Lower lobe of right lung (tissue), 2 donors: ENCODE results near the gene MMP14. TPM values are rescaled to one million over a fixed set of nuclear protein-coding genes. Genes with fewer than 3 reads are reported as not detected.

Experiments
- ATAC-seq, 2 donors: fragments of 200-7000 bp; cut with Tn5 transposase; one replicate each; pipeline ENCODE4 v1.9.1; 2020 to 2022; ENCODE audit warnings: mild to moderate bottlenecking in 2 of 2, moderate library complexity in 2 of 2
- DNase-seq: peaks from one replicate; pipeline ENCODE4 v3.0.0-alpha.2; 2020
- H3K27ac ChIP-seq: fragments of 200-600 bp; one replicate; pipeline ENCODE4 v1.8.0; 2022
- H3K27me3 ChIP-seq: fragments of 200-600 bp; one replicate; pipeline ENCODE4 v1.8.0; 2022; ENCODE audit warnings: low read depth
- H3K36me3 ChIP-seq: fragments of 200-600 bp; one replicate; pipeline ENCODE4 v1.8.0; 2022; ENCODE audit warnings: mild to moderate bottlenecking
- H3K4me1 ChIP-seq: fragments of 200-600 bp; one replicate; pipeline ENCODE4 v1.8.0; 2022
- H3K4me3 ChIP-seq: fragments of 200-600 bp; one replicate; pipeline ENCODE4 v1.8.0; 2022; ENCODE audit warnings: mild to moderate bottlenecking
- H3K9me3 ChIP-seq: fragments of 200-600 bp; one replicate; pipeline ENCODE4 v1.8.0; 2022
- intact Hi-C: fragments of 100-400 bp; cut with DNase I; formaldehyde crosslinking; loops from one replicate; pipeline ENCODE4 v1.11.0; 2022
- total RNA-seq: library from RNA; stranded (reverse); fragmentation: NEBNext Ultra II Directional; extraction: Animal tissue kit (Norgen Biotek cat#: 25700); gene quantifications from one replicate; pipeline ENCODE4 v1.2.1, GENCODE V29; 2021
- TF ChIP-seq, protein P1 (sequence below): fragments of 200-600 bp; IDR thresholded peaks from one replicate; pipeline ENCODE4 v1.8.0; 2022; ENCODE audit warnings: antibody characterized with exemption, mild to moderate bottlenecking
- donor health status: DM: no; HTN: yes; CAD: no; lungs with severe emphysema.

Gene MMP14
- total RNA-seq, 1 donor from 2014 or later = 124 TPM

DNA sequence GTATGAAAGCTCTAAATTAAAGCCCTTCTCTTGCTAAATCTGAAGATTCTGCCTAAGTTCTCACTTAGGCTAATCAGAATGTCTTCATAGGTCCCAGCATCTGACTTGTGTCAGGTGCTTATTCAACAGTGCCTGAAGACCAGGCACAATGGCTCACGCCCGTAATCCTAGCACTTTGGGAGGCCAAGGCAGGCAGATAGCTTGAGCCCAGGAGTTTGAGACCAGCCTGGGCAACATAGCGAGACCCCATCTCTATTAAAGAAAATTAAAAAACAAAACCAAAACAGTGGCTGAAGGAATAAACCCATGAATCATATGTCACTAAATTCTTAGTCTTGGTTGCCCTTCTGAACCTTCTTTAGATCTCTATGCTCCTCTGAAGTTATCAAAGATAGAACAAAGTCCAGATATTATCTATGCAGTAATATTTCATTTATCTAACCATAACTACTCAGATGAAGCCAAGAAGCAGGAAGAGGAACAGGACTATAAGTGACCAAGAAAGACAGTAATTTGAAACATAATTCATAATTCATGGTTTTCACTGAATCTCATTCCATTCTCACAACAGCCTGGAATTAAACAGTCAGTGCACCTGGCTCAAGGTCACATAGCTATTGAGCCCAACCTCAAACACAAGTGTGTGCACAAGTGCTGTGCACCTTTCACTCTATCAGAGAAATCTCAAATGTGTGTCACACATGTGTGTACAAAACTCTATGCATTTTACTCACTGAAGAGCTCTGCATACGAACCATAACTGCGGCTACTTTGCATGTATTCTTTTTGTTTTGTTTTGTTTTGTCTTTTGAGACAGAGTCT, 27.8 kb upstream of the MMP14 start:
- TF ChIP-seq, protein P1, sequence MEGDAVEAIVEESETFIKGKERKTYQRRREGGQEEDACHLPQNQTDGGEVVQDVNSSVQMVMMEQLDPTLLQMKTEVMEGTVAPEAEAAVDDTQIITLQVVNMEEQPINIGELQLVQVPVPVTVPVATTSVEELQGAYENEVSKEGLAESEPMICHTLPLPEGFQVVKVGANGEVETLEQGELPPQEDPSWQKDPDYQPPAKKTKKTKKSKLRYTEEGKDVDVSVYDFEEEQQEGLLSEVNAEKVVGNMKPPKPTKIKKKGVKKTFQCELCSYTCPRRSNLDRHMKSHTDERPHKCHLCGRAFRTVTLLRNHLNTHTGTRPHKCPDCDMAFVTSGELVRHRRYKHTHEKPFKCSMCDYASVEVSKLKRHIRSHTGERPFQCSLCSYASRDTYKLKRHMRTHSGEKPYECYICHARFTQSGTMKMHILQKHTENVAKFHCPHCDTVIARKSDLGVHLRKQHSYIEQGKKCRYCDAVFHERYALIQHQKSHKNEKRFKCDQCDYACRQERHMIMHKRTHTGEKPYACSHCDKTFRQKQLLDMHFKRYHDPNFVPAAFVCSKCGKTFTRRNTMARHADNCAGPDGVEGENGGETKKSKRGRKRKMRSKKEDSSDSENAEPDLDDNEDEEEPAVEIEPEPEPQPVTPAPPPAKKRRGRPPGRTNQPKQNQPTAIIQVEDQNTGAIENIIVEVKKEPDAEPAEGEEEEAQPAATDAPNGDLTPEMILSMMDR = no peak
- Histone ChIP-seq H3K27me3 (no peaks in the 10 kb centered on the region), H3K9me3 (no peaks in the 10 kb centered on the region), H3K4me3 (no peak overlapping the region), H3K36me3 (no peaks in the 10 kb centered on the region), H3K4me1 (no peaks in the 10 kb centered on the region), H3K27ac (no peak overlapping the region)
- no peak for ATAC-seq
- intact Hi-C loops = no loop called here
- DNase-seq = no peak

DNA sequence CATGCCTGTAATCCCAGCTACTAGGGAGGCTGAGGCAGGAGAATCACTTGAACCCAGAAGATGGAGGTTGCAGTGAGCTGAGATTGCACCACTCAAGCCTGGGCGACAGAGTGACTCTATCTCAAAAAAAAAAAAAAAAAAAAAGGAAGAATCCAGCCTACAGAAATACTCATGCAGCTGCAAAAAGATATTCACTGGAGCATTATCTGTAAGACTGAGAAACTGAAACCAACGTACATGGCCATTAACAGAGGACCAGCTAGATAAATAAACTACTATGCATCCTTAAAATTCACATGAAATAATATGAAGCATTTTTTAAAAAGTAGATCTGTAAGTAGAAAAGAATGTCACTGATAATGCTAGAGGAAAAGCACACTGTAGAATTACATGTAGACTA, 24.7 kb upstream of the MMP14 start:
- H3K4me3 ChIP-seq = peak overlapping the region; percentile 50
- H3K27ac ChIP-seq = no peak overlapping the region
- intact Hi-C loops = no loop called here
- H3K4me1 ChIP-seq = peaks cover 16% of the 10 kb centered on the region
- DNase-seq (no peak), ATAC-seq (no peak)
- H3K9me3 ChIP-seq = no peaks in the 10 kb centered on the region
- TF ChIP-seq, protein P1 = no peak
- no peaks in the 10 kb centered on the region for H3K36me3 ChIP-seq
- no peaks in the 10 kb centered on the region for H3K27me3 ChIP-seq

DNA sequence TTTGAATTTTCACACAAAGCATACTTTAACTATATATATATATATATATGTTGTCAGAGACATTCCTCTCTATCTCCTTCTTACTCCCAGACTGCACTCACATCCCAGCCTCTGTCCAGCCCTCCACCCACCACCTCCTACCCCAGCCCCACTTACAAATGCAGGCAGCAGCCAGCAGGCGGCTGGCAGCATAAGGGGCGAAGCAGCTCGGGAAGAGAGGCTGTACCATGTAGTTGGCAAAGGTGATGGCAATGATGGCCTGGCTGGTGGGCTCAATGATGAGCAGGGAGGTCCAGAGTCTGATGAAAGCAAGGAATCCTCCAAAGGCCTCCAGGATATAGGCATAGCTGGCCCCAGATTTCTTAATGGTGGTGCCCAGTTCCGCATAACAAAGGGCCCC, 23.6 kb upstream of the MMP14 start:
- Histone ChIP-seq H3K36me3 (no peaks in the 10 kb centered on the region), H3K27me3 (no peaks in the 10 kb centered on the region), H3K27ac (no peak overlapping the region), H3K4me3 (peak overlapping the region; percentile 50), H3K4me1 (peaks cover 20% of the 10 kb centered on the region), H3K9me3 (no peaks in the 10 kb centered on the region)
- TF ChIP-seq, protein P1 = no peak
- no peak for DNase-seq
- ATAC-seq = no peak
- intact Hi-C loops = no loop called here

DNA sequence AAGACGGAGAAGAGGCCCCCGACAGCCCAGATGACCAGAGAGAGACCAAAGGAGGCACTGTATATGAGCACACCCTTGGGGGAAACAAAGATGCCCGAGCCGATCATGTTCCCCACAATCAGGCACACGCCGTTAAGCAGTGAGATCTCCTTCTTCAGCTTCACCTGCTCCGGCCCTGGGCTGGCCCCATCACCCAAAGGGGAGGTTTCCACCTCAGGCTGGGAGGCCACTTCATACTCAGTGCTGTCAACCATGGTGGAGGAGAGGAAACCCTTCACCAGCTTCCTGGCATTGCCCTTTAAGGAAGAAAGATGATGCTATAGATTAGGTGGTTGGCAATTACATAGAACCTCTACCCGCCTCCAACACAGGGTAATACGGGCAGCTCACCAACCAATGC, 23.2 kb upstream of the MMP14 start:
- Histone ChIP-seq H3K4me1 (peaks cover 23% of the 10 kb centered on the region), H3K4me3 (peak overlapping the region; percentile 50), H3K9me3 (no peaks in the 10 kb centered on the region)

DNA sequence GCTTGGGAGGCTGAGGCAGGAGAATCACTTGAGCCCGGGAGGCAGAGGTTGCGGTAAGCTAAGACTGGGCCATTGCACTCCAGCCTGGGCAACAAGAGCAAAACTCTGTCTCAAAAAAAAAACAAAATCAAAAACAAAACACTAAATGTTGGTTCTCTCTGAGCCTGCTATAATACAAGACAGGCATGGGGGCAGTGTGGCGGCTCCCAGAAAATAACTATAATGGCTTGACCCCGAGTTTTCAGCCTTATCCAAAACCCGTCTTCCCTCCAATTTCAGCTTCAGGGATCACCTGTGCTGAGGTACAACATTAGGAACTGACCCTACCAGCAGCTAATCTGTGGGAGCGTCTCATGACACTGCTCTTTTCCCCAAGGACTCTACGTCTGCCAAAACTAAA, 22.0 kb upstream of the MMP14 start:
- ATAC-seq = no peak
- DNase-seq = no peak
- H3K4me1 ChIP-seq = peaks cover 35% of the 10 kb centered on the region
- H3K27me3 ChIP-seq = no peaks in the 10 kb centered on the region
- H3K4me3 ChIP-seq = peak overlapping the region; percentile 50
- no peaks in the 10 kb centered on the region for H3K36me3 ChIP-seq
- TF ChIP-seq, protein P1 = no peak
- H3K27ac ChIP-seq = peak overlapping the region; percentile 66
- intact Hi-C loops = no loop called here
- H3K9me3 ChIP-seq = no peaks in the 10 kb centered on the region

More for the DNA sequence above, 23.2 kb upstream of the MMP14 start:
- Histone ChIP-seq H3K36me3 (no peaks in the 10 kb centered on the region), H3K27me3 (no peaks in the 10 kb centered on the region), H3K27ac (no peak overlapping the region)
- ATAC-seq = no peak
- no peak for DNase-seq
- intact Hi-C loops = no loop called here
- TF ChIP-seq, protein P1 = no peak
